HG03378 (cell line): ENCODE data around the gene HOXC5.
A peak's percentile ranks its signal among the peaks of the same experiment; 100 is the strongest.

Experiments
- ATAC-seq: cut with Tn5 transposase; IDR thresholded peaks from one replicate; pipeline ENCODE4 v1.9.1; 2021; ENCODE audit warnings: mild to moderate bottlenecking, moderate library complexity; ENCODE audit not compliant: unreplicated experiment

Gene HOXC5

GRCh38 chr12:53995378-53996239 lies 37.2 kb upstream of the HOXC5 start:
- ATAC-seq = no peak

GRCh38 chr12:53996240-53997203 lies 36.3 kb upstream of the HOXC5 start:
- no peak for ATAC-seq

GRCh38 chr12:53997204-53998109 lies 35.4 kb upstream of the HOXC5 start:
- no peak for ATAC-seq

- no peak for ATAC-seq
These were observed 34.5 kb upstream of the HOXC5 start for GRCh38 chr12:53998110-53998899.

- ATAC-seq = no peak
These were observed 34.0 kb upstream of the HOXC5 start for GRCh38 chr12:53998900-53999236.

- ATAC-seq = no peak
These were observed 33.2 kb upstream of the HOXC5 start for GRCh38 chr12:53999559-54000115.

- ATAC-seq = no peak
These were observed 32.4 kb upstream of the HOXC5 start, which contains the start of gene HOXC9 for GRCh38 chr12:54000116-54001114. HOXC9 (plus strand) TSS chr12:54000161; CDS start chr12:54000189, 28 bp downstream.

- no peak for ATAC-seq
These were observed 31.3 kb upstream of the HOXC5 start for GRCh38 chr12:54001283-54002187.

- ATAC-seq = no peak
These were observed 30.5 kb upstream of the HOXC5 start for GRCh38 chr12:54002278-54002914.

- no peak for ATAC-seq
These were observed 29.9 kb upstream of the HOXC5 start for GRCh38 chr12:54002915-54003389.

- no peak for ATAC-seq
These were observed 29.2 kb upstream of the HOXC5 start for GRCh38 chr12:54003625-54004024.

GRCh38 chr12:54004063-54004840 lies 28.6 kb upstream of the HOXC5 start:
- ATAC-seq = no peak

- ATAC-seq = no peak
These were observed 27.9 kb upstream of the HOXC5 start for GRCh38 chr12:54004841-54005530.

GRCh38 chr12:54005531-54005852 lies 27.4 kb upstream of the HOXC5 start:
- ATAC-seq = no peak

GRCh38 chr12:54005853-54006558 lies 26.8 kb upstream of the HOXC5 start:
- ATAC-seq = peak; percentile 49
